HG03097 (cell line): ENCODE measurements around the gene ARHGAP4.

ENCODE experiments used
- ATAC-seq: cut with Tn5 transposase; IDR thresholded peaks from one replicate; pipeline ENCODE4 v1.9.1; 2021; ENCODE audit not compliant: unreplicated experiment, low FRiP score

Gene ARHGAP4

DNA sequence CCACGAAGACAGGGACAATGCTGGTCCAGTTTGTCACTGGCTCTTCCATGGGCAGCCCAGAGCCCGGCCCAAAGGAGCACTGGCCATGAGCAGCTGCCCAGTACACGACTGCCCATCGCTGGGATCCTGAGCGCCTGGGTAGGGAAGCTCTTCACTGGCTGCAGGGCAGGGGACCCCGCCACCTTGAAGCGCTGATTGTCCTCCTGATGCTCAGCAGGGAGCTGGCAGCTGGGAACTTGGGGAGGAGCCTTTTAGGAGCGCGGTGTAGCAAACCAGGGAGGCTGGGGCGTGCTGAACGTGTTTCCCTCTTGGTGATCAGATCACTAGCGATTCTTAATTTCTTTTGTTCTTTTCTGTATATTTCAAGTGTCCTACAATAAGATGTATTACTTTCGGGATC, 41.9 kb downstream of the ARHGAP4 start:
- no peak for ATAC-seq

DNA sequence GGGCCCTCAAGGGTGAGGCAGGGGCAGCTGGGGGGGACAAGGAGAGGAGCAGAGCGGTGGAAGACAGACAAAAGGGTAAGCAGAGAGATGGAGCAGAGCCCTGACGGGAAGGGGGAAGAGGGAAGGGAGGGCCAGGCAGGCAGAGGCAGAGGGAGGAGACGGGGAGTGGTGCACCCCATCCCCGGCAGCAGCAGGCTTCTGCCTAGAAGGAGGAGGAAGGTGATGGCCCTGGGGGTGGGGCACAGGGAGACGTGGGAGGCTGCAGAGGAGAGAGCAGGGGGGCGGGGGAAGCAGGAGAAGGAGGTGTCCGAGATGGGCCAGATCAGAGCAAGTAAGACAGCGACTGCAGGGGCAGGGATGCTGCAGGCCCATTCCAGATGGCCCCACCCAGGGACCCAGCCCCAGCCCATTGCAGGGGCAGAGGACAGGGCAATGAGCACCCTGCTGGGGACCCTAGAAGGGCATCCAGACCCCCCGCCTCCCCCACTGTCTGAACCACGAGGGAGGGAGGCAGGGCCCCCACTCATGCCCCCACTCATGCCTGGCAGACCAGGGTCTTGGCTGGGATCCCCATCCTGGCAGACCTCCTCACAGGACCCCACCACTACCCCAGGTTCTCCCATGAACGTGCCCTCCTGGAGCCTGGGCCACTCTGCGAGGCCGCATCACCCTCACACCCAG, 42.8 kb downstream of the ARHGAP4 start:
- ATAC-seq, result no peak

DNA sequence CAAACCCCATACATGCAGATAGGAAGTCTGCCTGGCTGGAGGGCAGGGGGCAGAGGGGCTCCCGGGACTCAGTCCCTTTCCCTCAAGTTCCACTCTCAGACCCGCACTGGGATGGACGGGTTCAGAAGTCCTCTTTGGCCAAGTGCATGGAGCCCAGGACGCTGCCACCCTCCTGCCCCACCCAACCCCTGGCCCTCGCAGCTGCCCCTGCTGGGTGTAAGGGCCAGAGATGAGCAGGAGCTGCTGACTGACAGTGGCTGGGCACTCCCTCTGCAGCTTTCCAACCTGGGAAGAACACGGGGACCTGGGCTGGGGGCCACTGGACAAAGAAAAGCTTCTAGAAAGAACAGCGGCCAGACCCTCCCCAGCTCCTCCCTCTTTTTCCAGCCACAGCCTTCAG, 43.5 kb downstream of the ARHGAP4 start:
- ATAC-seq, result no peak

DNA sequence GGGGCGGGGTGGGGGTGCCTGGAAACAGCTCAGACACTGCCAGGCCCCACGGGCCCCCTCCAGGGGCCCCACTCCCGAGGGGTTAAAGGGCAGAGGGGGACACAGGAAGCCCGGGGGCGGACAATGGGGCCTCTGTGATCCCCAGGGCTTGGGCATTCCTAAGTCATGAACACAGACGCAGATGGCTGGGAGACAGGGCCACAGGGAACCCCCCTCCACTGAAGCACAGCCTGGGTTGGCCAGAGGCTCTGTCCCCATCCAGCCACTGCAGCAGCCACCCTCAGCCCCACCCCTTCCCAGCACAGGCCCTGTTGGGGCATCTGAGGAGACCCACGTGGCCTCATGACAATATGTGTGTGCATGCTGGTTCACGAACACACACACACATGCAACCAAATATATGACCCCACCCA, 44.0 kb downstream of the ARHGAP4 start:
- no peak for ATAC-seq

DNA sequence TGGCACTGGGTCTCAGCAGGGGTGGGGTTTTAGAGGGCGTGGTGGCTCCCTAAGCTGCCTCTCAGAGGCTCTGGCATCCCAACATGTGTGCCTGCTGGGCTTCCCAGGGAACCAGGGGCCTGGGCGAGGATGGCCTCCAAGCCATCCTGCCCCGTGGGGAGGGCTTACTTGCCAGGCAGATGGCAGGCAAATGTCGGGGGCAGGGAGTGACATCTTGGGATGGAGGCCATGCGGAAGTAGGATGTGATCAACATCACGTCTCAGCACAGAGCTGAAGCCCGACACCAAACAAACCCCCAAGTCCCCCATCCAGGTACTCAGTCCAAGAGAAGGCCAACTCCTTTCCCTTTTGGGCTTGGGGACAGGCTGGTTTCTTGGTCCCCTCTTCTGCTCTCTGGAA, 44.8 kb downstream of the ARHGAP4 start:
- ATAC-seq, result no peak

GRCh38 chrX:153880440-153880815, 45.6 kb downstream of the ARHGAP4 start:
- ATAC-seq, result no peak

- ATAC-seq, result no peak
These were observed 46.2 kb downstream of the ARHGAP4 start for GRCh38 chrX:153879741-153880439.

DNA sequence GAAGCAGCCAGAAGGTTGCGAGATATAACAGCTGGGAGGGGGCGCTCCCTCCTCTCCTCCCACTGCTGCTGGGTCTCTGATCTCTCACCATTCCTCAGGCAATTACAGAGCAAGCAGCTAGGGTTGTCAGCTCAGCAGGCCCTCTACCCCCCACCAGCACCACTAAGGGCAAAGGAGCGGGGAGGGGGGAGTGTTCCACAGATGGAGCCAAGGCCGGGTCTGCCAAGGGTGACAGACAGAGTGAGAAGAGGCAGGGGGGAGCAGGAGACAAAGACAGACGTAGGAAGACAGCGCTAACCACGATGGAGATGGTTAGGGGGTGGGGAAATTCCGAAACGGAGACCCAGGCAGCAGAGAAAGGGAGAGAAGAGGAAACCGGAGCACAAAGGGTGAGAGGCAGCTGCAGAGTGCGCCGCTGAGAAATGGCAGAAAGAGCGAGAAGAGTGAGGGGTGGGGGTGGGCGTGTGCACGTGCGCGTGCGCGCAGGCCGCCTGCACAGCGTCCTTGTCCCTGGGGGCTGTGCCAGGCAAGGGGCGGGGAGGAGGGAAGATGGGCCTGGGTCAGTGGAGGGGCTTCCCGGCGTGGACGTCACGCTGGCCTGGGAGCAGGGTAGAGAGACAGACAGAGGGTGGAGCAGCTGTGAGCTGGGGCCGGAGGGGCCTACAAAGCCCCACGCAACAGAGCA, 47.0 kb downstream of the ARHGAP4 start:
- ATAC-seq, result no peak

DNA sequence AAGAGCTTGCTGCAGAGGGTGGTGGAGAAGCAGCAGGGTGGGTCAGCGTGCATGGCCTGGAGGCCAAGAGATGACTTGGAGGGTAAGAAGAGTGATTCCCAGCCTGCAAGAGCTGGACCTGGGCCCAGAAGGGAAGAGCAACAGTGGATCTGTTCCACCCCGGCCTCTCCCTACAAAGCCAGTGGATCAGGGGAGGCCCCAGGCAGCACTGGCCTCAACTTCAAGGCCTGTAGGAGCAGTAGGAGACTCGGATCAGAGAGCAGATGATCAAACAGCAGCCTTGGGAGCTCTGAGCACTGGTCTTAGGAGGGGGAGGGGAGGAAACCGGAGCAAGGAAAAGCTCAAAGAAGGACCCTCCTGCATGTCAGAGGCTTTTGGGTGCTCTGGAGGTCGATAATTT, 47.7 kb downstream of the ARHGAP4 start:
- ATAC-seq, result no peak

DNA sequence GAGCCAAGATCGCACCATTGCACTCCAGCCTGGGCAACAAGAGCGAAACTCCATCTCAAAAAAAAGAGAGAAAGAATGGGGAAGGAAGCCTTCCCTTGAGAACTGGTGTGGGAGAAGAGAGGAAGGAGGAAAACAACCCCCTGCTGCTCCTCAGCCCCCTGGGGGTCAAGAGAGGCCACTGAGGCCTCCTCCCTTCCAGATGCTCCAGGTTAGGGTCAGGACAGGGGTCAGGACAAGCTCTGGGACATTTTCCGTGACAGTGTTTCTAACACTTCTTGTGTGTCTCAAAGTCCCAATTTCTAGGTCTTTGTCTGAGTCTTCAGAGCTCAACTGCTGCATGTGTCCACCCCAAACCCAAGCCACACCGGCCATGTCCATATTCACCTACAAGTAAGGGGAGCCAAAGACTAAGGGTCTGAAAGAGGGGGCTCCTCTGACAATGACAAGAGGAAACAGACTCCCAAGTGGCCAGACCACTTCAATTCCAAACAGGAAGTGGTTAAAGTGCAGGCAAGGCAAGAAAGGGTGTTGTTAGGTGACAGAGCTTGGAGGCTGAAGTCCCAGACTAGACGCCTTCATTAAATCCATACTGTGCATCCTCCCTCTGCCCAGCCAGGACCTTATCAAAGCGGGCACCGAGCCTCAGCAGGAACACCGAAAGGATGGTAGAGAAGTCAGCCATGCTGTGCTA, 48.3 kb downstream of the ARHGAP4 start:
- ATAC-seq, result no peak

GRCh38 chrX:153876112-153876491, 50.0 kb downstream of the ARHGAP4 start:
- ATAC-seq, result no peak

DNA sequence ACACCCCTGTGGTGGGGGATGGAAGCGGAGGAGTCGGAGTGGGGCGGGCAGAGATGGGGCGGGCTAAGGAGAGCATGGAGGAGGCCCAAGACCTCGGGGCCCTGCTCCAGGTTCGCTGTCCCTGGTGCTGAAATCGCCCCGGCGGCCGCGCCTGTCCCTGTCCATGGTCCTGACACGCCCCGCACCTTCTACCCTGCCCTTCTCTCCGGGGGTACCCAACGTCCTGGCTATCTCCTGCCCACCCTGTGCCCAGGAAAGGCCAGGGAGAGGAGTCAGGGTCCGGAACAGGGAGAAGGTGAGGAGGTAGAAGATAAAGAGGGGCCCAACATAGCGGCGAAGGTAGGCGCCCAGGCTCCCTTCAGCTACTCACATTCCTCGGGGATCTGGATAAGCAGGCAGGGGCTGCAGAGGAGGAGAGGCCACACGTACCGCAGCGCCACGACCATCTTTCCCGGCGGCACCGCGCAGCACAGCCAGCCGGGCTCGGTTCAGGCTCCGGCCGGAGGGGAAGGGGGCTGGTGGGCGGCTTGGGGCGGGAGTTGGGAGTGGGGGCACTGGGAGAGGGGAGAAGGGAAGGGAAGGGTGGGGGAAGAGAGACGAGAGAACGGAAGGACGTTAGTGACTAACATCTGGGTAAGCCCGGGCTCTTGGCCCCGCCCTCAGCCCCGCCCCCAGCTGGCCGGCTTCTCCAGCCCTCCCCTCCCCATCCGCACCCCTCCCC, 50.5 kb downstream of the ARHGAP4 start:
- no peak for ATAC-seq

GRCh38 chrX:153874366-153875125, 51.5 kb downstream of the ARHGAP4 start:
- no peak for ATAC-seq

DNA sequence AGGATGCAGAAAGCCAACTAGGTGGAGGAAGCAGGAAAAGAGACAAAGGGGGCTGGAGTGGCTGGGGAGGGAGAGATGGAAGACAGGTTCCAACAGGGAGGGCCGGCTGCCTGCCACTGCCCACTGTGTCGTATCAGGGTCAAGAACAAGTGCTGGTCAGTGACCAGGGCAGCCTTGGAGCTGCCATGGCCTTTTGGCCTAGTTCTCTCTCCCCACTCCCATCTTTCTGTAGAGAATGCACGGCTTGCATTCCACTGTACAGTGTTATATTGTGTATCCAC, 52.0 kb downstream of the ARHGAP4 start:
- no peak for ATAC-seq

GRCh38 chrX:153873282-153874084, 52.6 kb downstream of the ARHGAP4 start:
- no peak for ATAC-seq

GRCh38 chrX:153871946-153872878, 53.9 kb downstream of the ARHGAP4 start:
- ATAC-seq, result no peak

- no peak for ATAC-seq
These were observed 54.6 kb downstream of the ARHGAP4 start for GRCh38 chrX:153871451-153871850.

DNA sequence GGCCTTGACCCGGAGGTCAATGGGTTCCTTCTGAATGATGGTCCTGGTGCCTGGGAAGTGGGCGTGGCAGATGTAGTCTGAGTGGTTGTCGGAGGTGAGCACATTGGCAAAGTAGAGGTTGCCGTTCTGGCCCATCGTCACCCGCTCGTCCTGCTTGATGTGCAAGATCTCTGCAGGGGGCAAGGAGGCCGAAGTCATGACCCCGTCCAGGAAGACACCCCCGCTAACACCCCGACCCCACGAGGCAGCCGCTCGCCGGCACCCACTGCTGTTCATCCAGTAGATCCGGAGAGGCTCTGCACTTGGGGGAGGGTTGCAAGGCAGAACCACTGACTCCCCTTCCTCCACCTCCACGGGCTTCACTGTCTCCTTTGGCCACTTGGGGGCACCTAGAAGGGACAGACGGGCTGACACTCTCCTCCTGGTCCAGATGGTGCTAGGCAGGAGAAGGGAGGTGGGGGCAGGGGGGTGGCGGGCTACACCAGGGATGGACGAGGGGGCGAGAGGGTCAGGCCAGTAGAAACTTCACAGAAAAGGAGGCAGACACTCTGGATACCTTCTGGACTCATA, 55.2 kb downstream of the ARHGAP4 start:
- no peak for ATAC-seq
